Measurements from ENCODE around the gene LRP3.

The LRP3 gene

DNA sequence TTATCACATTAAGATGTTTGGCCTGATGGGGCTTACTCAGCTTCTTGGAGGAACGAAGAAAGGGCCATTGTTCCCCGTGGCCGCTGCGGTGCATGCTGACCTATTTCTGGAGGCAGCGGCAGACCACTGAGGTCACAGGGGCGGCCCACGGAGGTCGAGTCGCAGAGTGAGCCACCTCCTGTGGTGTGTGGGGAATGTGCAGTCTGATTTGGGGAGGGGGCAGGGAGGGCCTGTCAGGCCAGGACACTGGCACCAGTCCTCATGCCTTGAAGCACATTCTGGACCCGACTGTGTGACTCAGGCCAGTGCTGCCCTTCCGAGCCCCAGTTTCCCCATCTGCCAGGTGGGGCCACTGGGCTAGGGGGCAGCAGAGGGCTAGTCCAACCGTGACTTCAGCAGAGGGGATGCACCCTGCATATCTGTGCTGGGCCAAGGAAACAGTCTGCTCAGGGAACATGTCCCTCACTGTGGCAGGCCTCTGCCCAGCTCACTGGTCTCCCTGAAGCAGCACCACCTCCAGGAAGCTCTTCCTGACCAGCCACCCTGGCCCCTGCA is 25.2 kb downstream of the LRP3 start:
- Histone ChIP-seq H3K4me2 (ENCODE audit: low read length) (no peak overlapping the region), H3K9me2 (replicated peaks; ENCODE audit: control insufficient read depth, low read length) (no peaks in the 10 kb centered on the region), H3K4me1 (ENCODE audit: control insufficient read depth, low read length) (no peaks in the 10 kb centered on the region), H3K27me3 (ENCODE audit: control insufficient read depth, low read length) (no peaks in the 10 kb centered on the region), H3K36me3 (ENCODE audit: control insufficient read depth, low read length) (no peaks in the 10 kb centered on the region), H3F3A (ENCODE audit: control insufficient read depth, insufficient read depth) (no peaks in the 10 kb centered on the region), H3K4me3 (ENCODE audit: low read length) (no peak overlapping the region), H3K9me3 (ENCODE audit: control insufficient read depth, insufficient read depth, low read length) (no peaks in the 10 kb centered on the region), H4K20me1 (ENCODE audit: control insufficient read depth, insufficient read depth, low read depth, low read length) (no peaks in the 10 kb centered on the region), H3K79me2 (ENCODE audit: control insufficient read depth, low read length) (no peaks in the 10 kb centered on the region), H3K27ac (ENCODE audit: low read depth, low read length) (no peak overlapping the region)
- TF ChIP-seq EZH2phosphoT487 (IDR thresholded peaks at IDR 0.05; ENCODE audit: borderline replicate concordance, low read length): no peak
- TF ChIP-seq, protein P1, sequence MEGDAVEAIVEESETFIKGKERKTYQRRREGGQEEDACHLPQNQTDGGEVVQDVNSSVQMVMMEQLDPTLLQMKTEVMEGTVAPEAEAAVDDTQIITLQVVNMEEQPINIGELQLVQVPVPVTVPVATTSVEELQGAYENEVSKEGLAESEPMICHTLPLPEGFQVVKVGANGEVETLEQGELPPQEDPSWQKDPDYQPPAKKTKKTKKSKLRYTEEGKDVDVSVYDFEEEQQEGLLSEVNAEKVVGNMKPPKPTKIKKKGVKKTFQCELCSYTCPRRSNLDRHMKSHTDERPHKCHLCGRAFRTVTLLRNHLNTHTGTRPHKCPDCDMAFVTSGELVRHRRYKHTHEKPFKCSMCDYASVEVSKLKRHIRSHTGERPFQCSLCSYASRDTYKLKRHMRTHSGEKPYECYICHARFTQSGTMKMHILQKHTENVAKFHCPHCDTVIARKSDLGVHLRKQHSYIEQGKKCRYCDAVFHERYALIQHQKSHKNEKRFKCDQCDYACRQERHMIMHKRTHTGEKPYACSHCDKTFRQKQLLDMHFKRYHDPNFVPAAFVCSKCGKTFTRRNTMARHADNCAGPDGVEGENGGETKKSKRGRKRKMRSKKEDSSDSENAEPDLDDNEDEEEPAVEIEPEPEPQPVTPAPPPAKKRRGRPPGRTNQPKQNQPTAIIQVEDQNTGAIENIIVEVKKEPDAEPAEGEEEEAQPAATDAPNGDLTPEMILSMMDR (IDR thresholded peaks at IDR 0.05; ENCODE audit: low read depth, low read length, poor library complexity, severe bottlenecking): peak; percentile 34

DNA sequence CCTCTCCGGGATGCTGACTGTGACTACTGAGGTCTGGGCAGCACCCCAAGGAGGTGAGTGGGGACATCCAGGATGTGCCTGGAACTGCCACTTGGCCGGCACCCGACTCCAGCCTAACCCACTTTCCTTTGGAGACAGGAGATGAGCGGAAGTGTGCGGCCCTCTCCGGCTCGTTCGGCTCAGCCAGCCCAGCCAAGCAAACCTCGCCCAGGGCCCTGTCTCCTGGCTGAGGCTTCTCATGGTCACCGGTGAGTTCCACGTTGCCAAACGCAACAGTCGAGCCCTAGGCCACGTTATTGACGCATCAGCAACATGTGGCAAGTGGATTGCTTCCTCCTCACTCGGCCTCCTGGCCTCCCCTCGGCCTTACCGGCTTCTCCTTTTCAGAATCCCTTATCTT is 26.0 kb downstream of the LRP3 start:
- H3F3A ChIP-seq (ENCODE audit: control insufficient read depth, insufficient read depth): no peaks in the 10 kb centered on the region
- H3K9me3 ChIP-seq (ENCODE audit: control insufficient read depth, insufficient read depth, low read length): no peaks in the 10 kb centered on the region
- H3K36me3 ChIP-seq (ENCODE audit: control insufficient read depth, low read length): no peaks in the 10 kb centered on the region
- H3K9me2 ChIP-seq (replicated peaks; ENCODE audit: control insufficient read depth, low read length): no peaks in the 10 kb centered on the region
- no peaks in the 10 kb centered on the region for H3K79me2 ChIP-seq (ENCODE audit: control insufficient read depth, low read length)
- no peak overlapping the region for H3K27ac ChIP-seq (ENCODE audit: low read depth, low read length)
- H3K27me3 ChIP-seq (ENCODE audit: control insufficient read depth, low read length): no peaks in the 10 kb centered on the region
- no peak overlapping the region for H3K4me2 ChIP-seq (ENCODE audit: low read length)
- TF ChIP-seq EZH2phosphoT487 (IDR thresholded peaks at IDR 0.05; ENCODE audit: borderline replicate concordance, low read length): no peak
- TF ChIP-seq, protein P1 (IDR thresholded peaks at IDR 0.05; ENCODE audit: low read depth, low read length, poor library complexity, severe bottlenecking): no peak
- no peaks in the 10 kb centered on the region for H3K4me1 ChIP-seq (ENCODE audit: control insufficient read depth, low read length)
- no peaks in the 10 kb centered on the region for H4K20me1 ChIP-seq (ENCODE audit: control insufficient read depth, insufficient read depth, low read depth, low read length)
- no peak overlapping the region for H3K4me3 ChIP-seq (ENCODE audit: low read length)

DNA sequence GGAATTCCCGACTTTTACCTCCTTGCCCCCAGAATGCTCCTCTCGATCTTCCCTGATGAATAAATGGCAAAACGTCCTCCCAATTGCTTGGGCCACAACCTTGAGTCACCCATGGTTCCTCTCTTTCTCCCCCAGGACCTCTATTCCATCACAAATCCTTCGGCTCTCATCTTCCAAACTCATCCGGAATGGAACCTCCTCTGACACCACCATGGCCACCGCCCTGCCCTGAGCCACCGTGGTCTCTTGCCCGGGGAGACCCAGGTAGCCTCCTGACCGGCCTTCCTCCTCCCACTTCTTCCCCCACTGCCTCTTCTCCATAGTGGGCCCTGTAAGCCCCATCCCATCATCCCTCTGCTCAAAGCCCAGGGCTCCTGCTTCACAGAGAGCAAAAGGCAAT is 26.6 kb downstream of the LRP3 start:
- no peak overlapping the region for H3K27ac ChIP-seq (ENCODE audit: low read depth, low read length)
- no peak overlapping the region for H3K4me2 ChIP-seq (ENCODE audit: low read length)
- TF ChIP-seq, protein P1 (IDR thresholded peaks at IDR 0.05; ENCODE audit: low read depth, low read length, poor library complexity, severe bottlenecking): no peak
- no peak for TF ChIP-seq EZH2phosphoT487 (IDR thresholded peaks at IDR 0.05; ENCODE audit: borderline replicate concordance, low read length)
- H3F3A ChIP-seq (ENCODE audit: control insufficient read depth, insufficient read depth): no peaks in the 10 kb centered on the region
- no peaks in the 10 kb centered on the region for H3K36me3 ChIP-seq (ENCODE audit: control insufficient read depth, low read length)
- H3K27me3 ChIP-seq (ENCODE audit: control insufficient read depth, low read length): no peaks in the 10 kb centered on the region
- H3K4me3 ChIP-seq (ENCODE audit: low read length): no peak overlapping the region
- no peaks in the 10 kb centered on the region for H3K9me2 ChIP-seq (replicated peaks; ENCODE audit: control insufficient read depth, low read length)
- no peaks in the 10 kb centered on the region for H4K20me1 ChIP-seq (ENCODE audit: control insufficient read depth, insufficient read depth, low read depth, low read length)
- no peaks in the 10 kb centered on the region for H3K79me2 ChIP-seq (ENCODE audit: control insufficient read depth, low read length)
- H3K9me3 ChIP-seq (ENCODE audit: control insufficient read depth, insufficient read depth, low read length): no peaks in the 10 kb centered on the region
- no peaks in the 10 kb centered on the region for H3K4me1 ChIP-seq (ENCODE audit: control insufficient read depth, low read length)

Measured in DOHH2 (cell line).